ENCODE results near the gene TBXA2R. TPM values are rescaled to one million over a fixed set of nuclear protein-coding genes. Genes with fewer than 3 reads are reported as not detected.
"Not testable (repeated sequence)": the region's sequence is repeated elsewhere in the genome, so short reads cannot be mapped to it uniquely, and the experiment has no call there.

Gene TBXA2R
- total RNA-seq, 1 donor from 2014 or later = 0.14 TPM

- no peaks in the 10 kb centered on the region for H3K27me3 Mint-ChIP-seq (ENCODE audit: low read depth)
- DNase-seq (ENCODE audit: low spot score) = no peak
- peak overlapping the region; percentile 76 for H3K4me3 Mint-ChIP-seq (ENCODE audit: low read depth)
- H3K9me3 Mint-ChIP-seq = no peaks in the 10 kb centered on the region
- peak overlapping the region; percentile 63 for H3K27ac Mint-ChIP-seq
- peaks cover 8% of the 10 kb centered on the region for H3K4me1 Mint-ChIP-seq (ENCODE audit: low read depth)
- peaks cover 15% of the 10 kb centered on the region for H3K36me3 Mint-ChIP-seq (ENCODE audit: low read depth)
- intact Hi-C loops (cut with micrococcal nuclease) = loop anchor here (2.0 kb wide), 1 partner anchor 73 kb away; the partner anchor contains the start of gene DOHH
Observed at GRCh38 chr19:3573162-3573857, 33.4 kb downstream of the TBXA2R start.

DNA sequence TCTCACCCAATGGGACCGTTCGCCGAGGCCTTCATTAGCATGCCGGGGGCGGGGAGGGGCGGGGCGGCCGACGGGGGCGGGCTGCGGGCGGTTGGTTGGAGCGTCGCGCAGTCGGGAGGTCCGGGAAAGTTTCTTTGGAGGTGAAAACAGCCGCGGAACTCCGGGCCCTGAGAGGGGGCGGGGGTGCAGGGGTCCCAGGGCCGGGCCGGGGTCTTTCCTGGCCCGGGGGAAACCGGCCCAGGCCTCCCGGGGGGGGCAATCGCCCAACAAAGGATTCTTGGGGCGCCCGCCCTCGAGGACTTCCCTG is 33.9 kb downstream of the TBXA2R start, which contains the start of gene HMG20B:
HMG20B (plus strand) TSS at position 90 of the 307 bp plus-strand sequence. CDS start 366 bp downstream, outside the sequence.
- Mint-ChIP-seq H3K27ac (peak within 1 kb of the TSS; percentile 63), H3K4me3 (ENCODE audit: low read depth) (peak within 1 kb of the TSS; percentile 76), H3K36me3 (ENCODE audit: low read depth) (peaks cover 15% of the 10 kb centered on the region), H3K9me3 (no peaks in the 10 kb centered on the region), H3K27me3 (ENCODE audit: low read depth) (no peaks in the 10 kb centered on the region), H3K4me1 (ENCODE audit: low read depth) (peaks cover 8% of the 10 kb centered on the region)
- no peak for DNase-seq (ENCODE audit: low spot score)
- intact Hi-C loops (cut with micrococcal nuclease) = loop anchor here (1.0 to 2.0 kb wide), 2 partner anchors 16 to 72 kb away; partner anchors contain the start of genes DOHH and MFSD12

GRCh38 chr19:3572132-3572854 is 34.4 kb downstream of the TBXA2R start:
- no peaks in the 10 kb centered on the region for H3K9me3 Mint-ChIP-seq
- H3K27me3 Mint-ChIP-seq (ENCODE audit: low read depth) = no peaks in the 10 kb centered on the region
- H3K36me3 Mint-ChIP-seq (ENCODE audit: low read depth) = peaks cover 15% of the 10 kb centered on the region
- peak; percentile 99 for DNase-seq (ENCODE audit: low spot score)
- H3K27ac Mint-ChIP-seq = peak overlapping the region; percentile 52
- intact Hi-C loops (cut with micrococcal nuclease) = loop anchor here (1.0 to 2.0 kb wide), 2 partner anchors 15 to 71 kb away; partner anchors contain the start of genes DOHH and MFSD12
- H3K4me1 Mint-ChIP-seq (ENCODE audit: low read depth) = peaks cover 8% of the 10 kb centered on the region
- peak overlapping the region; percentile 71 for H3K4me3 Mint-ChIP-seq (ENCODE audit: low read depth)

- Mint-ChIP-seq H3K4me1 (ENCODE audit: low read depth) (peaks cover 8% of the 10 kb centered on the region), H3K9me3 (no peaks in the 10 kb centered on the region), H3K36me3 (ENCODE audit: low read depth) (peaks cover 12% of the 10 kb centered on the region), H3K27ac (no peak overlapping the region), H3K27me3 (ENCODE audit: low read depth) (no peaks in the 10 kb centered on the region), H3K4me3 (ENCODE audit: low read depth) (no peak overlapping the region)
- DNase-seq (ENCODE audit: low spot score) = no peak
- intact Hi-C loops (cut with micrococcal nuclease) = no loop called here
Observed at GRCh38 chr19:3570606-3571011, 36.1 kb downstream of the TBXA2R start.

- H3K36me3 Mint-ChIP-seq (ENCODE audit: low read depth); H3K27me3 Mint-ChIP-seq (ENCODE audit: low read depth); H3K4me3 Mint-ChIP-seq (ENCODE audit: low read depth); H3K27ac Mint-ChIP-seq; H3K9me3 Mint-ChIP-seq; intact Hi-C loops (cut with micrococcal nuclease); H3K4me1 Mint-ChIP-seq (ENCODE audit: low read depth); DNase-seq (ENCODE audit: low spot score): not testable (repeated sequence)
Observed at GRCh38 chr19:3570042-3570441, 36.6 kb downstream of the TBXA2R start.

DNA sequence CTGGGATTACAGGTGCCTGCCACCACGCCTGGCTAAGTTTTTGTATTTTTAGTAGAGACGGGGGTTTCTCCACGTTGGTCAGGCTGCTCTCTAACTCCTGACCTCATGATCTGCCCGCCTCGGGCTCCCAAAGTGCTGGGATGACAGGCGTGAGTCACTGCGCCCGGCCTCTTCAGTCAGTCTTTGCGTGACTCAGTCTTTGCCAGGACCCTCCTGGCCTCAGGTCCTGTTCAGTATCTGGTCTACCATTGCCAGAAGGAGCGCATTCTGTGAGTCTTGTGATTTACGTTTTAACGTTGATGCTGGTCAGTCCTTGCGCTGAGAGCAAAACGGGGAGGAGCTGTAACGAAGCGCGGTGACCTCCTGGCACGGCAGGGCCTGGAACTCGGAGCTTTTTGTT is 41.5 kb downstream of the TBXA2R start:
- Mint-ChIP-seq H3K27ac (no peak overlapping the region), H3K36me3 (ENCODE audit: low read depth) (no peaks in the 10 kb centered on the region), H3K9me3 (no peaks in the 10 kb centered on the region), H3K27me3 (ENCODE audit: low read depth) (no peaks in the 10 kb centered on the region), H3K4me1 (ENCODE audit: low read depth) (no peaks in the 10 kb centered on the region), H3K4me3 (ENCODE audit: low read depth) (no peak overlapping the region)
- DNase-seq (ENCODE audit: low spot score) = no peak
- intact Hi-C loops (cut with micrococcal nuclease) = no loop called here

DNA sequence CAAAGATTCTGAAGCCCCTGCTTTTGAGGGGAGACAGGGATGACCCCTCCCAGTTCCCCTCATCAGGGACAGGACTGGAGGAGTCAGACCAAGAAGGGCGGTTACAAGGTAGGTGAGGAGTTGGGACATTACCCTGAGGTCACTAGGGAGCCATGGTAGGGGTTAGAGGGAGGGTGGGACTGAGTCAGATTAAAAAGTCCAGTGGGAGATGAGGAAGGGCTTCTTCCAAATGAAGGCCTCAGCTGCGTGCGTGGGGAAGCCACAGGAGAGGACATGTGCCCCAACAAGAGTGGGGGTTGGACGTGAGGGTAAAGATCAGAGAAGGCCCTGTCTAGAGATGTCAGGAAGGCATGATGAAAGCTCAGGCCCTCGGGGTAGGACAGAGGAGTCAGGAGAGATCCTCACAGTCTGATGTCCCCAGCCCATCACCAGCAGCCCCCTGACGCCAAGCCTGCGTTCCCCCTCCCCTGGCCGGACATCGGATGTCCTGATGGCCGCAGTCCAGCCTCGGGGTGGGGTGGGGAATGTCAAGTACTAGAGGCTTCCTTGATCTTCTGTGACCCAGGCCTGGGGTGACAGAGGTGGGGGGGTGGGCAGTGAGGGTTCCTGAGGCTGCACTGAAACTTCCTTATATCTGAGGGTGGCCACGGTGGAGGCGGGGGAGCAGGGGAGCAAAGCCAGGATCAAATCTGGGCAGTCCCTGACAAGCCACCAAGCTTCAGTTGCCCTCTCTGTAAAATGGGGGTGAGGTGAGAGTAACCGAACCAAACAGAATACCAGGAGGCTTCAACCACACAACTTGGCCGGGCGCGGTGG is 42.8 kb downstream of the TBXA2R start:
- no peaks in the 10 kb centered on the region for H3K9me3 Mint-ChIP-seq
- H3K36me3 Mint-ChIP-seq (ENCODE audit: low read depth) = no peaks in the 10 kb centered on the region
- H3K4me3 Mint-ChIP-seq (ENCODE audit: low read depth) = no peak overlapping the region
- H3K4me1 Mint-ChIP-seq (ENCODE audit: low read depth) = peaks cover under 1% of the 10 kb centered on the region
- H3K27ac Mint-ChIP-seq = no peak overlapping the region
- DNase-seq (ENCODE audit: low spot score) = no peak
- no peaks in the 10 kb centered on the region for H3K27me3 Mint-ChIP-seq (ENCODE audit: low read depth)
- intact Hi-C loops (cut with micrococcal nuclease) = no loop called here

- peak within 1 kb of the TSS; percentile 98 for H3K4me3 Mint-ChIP-seq (ENCODE audit: low read depth)
- no peaks in the 10 kb centered on the region for H3K27me3 Mint-ChIP-seq (ENCODE audit: low read depth)
- peak within 1 kb of the TSS; percentile 85 for H3K27ac Mint-ChIP-seq
- peaks cover 15% of the 10 kb centered on the region for H3K36me3 Mint-ChIP-seq (ENCODE audit: low read depth)
- H3K9me3 Mint-ChIP-seq = no peaks in the 10 kb centered on the region
- H3K4me1 Mint-ChIP-seq (ENCODE audit: low read depth) = peaks cover 33% of the 10 kb centered on the region
- peak; percentile 94 for DNase-seq (ENCODE audit: low spot score)
- intact Hi-C loops (cut with micrococcal nuclease) = loop anchor here (1.0 to 5.0 kb wide), 3 partner anchors 15 to 70 kb away; partner anchors contain the start of genes CACTIN, FZR1 and HMG20B
Observed at GRCh38 chr19:3557461-3558248, 49.0 kb downstream of the TBXA2R start, which contains the start of gene MFSD12. MFSD12 (minus strand) TSS chr19:3557586; CDS start chr19:3557403, 183 bp downstream.

- DNase-seq (ENCODE audit: low spot score) = peak; percentile 34
- intact Hi-C loops (cut with micrococcal nuclease) = loop anchor here (1.0 to 5.0 kb wide), 3 partner anchors 15 to 70 kb away; partner anchors contain the start of genes CACTIN, FZR1 and HMG20B
- Mint-ChIP-seq H3K9me3 (no peaks in the 10 kb centered on the region), H3K36me3 (ENCODE audit: low read depth) (peaks cover 15% of the 10 kb centered on the region), H3K4me1 (ENCODE audit: low read depth) (peaks cover 33% of the 10 kb centered on the region), H3K4me3 (ENCODE audit: low read depth) (peak overlapping the region; percentile 98), H3K27me3 (ENCODE audit: low read depth) (no peaks in the 10 kb centered on the region), H3K27ac (peak overlapping the region; percentile 84)
Observed at GRCh38 chr19:3556978-3557460, 49.7 kb downstream of the TBXA2R start.

DNA sequence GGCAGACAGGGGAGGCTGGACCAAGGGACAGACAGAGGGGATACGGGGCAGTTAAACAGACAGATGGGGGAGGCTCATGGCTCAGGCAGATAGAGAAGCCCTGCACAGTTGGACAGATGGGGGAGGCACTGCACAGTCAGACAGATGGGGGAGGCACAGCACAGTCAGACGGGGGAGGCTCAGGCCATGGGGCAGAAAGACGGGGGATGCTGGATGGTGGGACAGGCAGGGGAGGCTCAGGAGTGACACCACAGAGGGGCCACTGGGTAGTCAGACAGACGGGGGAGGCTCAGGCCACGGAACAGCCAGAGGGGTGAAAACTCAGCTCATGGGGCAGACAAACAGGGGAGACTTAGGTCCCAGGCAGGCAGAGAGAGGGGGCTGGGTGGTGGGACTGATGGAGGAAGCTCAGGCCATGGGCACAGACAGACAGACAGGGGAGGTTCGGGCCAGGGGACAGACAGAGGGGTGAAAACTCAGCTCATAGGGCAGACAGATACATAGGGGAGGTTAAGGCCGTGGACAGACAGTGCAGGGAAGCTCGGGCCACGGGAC is 50.2 kb downstream of the TBXA2R start:
- Mint-ChIP-seq H3K36me3 (ENCODE audit: low read depth) (peaks cover 15% of the 10 kb centered on the region), H3K27ac (peak overlapping the region; percentile 84), H3K27me3 (ENCODE audit: low read depth) (no peaks in the 10 kb centered on the region), H3K9me3 (no peaks in the 10 kb centered on the region), H3K4me3 (ENCODE audit: low read depth) (peak overlapping the region; percentile 98), H3K4me1 (ENCODE audit: low read depth) (peaks cover 35% of the 10 kb centered on the region)
- intact Hi-C loops (cut with micrococcal nuclease) = loop anchor here (2.0 to 5.0 kb wide), 2 partner anchors 50 to 71 kb away; partner anchors contain the start of genes CACTIN and FZR1
- DNase-seq (ENCODE audit: low spot score) = no peak

GRCh38 chr19:3555653-3556422 is 50.8 kb downstream of the TBXA2R start:
- Mint-ChIP-seq H3K36me3 (ENCODE audit: low read depth) (peaks cover 16% of the 10 kb centered on the region), H3K4me1 (ENCODE audit: low read depth) (peaks cover 35% of the 10 kb centered on the region), H3K27ac (peak overlapping the region; percentile 84), H3K27me3 (ENCODE audit: low read depth) (no peaks in the 10 kb centered on the region), H3K9me3 (no peaks in the 10 kb centered on the region), H3K4me3 (ENCODE audit: low read depth) (peak overlapping the region; percentile 98)
- no peak for DNase-seq (ENCODE audit: low spot score)
- intact Hi-C loops (cut with micrococcal nuclease) = loop anchor here (2.0 to 5.0 kb wide), 2 partner anchors 49 to 71 kb away; partner anchors contain the start of genes CACTIN and FZR1

All from activated T-helper 2 cell treated with anti-CD3 and anti-CD28 coated beads, Interferon-gamma antibody, Interleukin-2, Interleukin-4, amounts not matched to agents 10 μg/mL and 5 μg/mL and 100 μg/mL, durations not matched to agents 14 hours and 24 hours and 36 hours (primary cell).